IMR-90 (cell line): ENCODE results near the gene OGA. TPM values are rescaled to one million over a fixed set of nuclear protein-coding genes. Genes with fewer than 3 reads are reported as not detected.

Source experiments
- ATAC-seq: fragments of 200-7000 bp; cut with Tn5 transposase; 2 replicates; pipeline ENCODE4 v1.9.1; 2020; ENCODE audit warnings: low read depth, mild to moderate bottlenecking, moderate library complexity
- BruUV-seq: library from RNA; stranded (reverse); fragments of 400-500 nt; replicated peaks from 2 replicates; lab custom pipeline; 2021; lab: Mats Ljungman, UMichigan
- CTCF ChIA-PET: fragments of 300-600 bp; formaldehyde crosslinking; extraction: SDS; loops from one replicate; lab custom pipeline; 2021; ENCODE audit warnings: antibody characterized with exemption; lab: Yijun Ruan, JAX
- POLR2A ChIA-PET: fragments of 300-600 bp; sonication (Branson Sonifier 250); formaldehyde crosslinking; loops from one replicate; lab custom pipeline; 2022; ENCODE audit warnings: antibody characterized with exemption; ENCODE audit not compliant: unreplicated experiment; lab: Charles Lee
- DNase-seq: peaks from one replicate; pipeline ENCODE4 v3.0.0; 2013
- H2AFZ ChIP-seq: replicated peaks from 2 replicates; pipeline ENCODE3; 2013; ENCODE audit warnings: low read length, mild to moderate bottlenecking; ENCODE audit not compliant: poor library complexity
- H2AK5ac ChIP-seq: 2 replicates; pipeline ENCODE4 v1.6.1; 2013; ENCODE audit warnings: low read depth, low read length, inconsistent platforms
- H2AK9ac ChIP-seq: replicated peaks from 2 replicates; pipeline ENCODE3; 2013; ENCODE audit warnings: mild to moderate bottlenecking, low read depth, low read length, moderate library complexity; ENCODE audit not compliant: poor library complexity
- H2BK120ac ChIP-seq: 2 replicates; pipeline ENCODE4 v1.6.1; 2013; ENCODE audit warnings: low read depth, low read length, inconsistent platforms
- H2BK15ac ChIP-seq: 3 replicates; pipeline ENCODE4 v1.6.1; 2013; ENCODE audit warnings: low read depth, low read length, inconsistent platforms
- H2BK20ac ChIP-seq: 2 replicates; pipeline ENCODE4 v1.6.1; 2013; ENCODE audit warnings: low read depth, mild to moderate bottlenecking, inconsistent platforms, low read length, moderate library complexity
- H2BK5ac ChIP-seq: 2 replicates; pipeline ENCODE4 v1.6.1; 2013; ENCODE audit warnings: mild to moderate bottlenecking, low read depth, low read length, inconsistent platforms; ENCODE audit not compliant: poor library complexity, severe bottlenecking
- H3K14ac ChIP-seq: replicated peaks from 2 replicates; pipeline ENCODE4 v1.6.1; 2013; ENCODE audit warnings: low read depth, low read length, inconsistent platforms
- H3K18ac ChIP-seq: 2 replicates; pipeline ENCODE4 v1.6.1; 2013; ENCODE audit warnings: low read depth, low read length, control low read depth
- H3K23ac ChIP-seq: 2 replicates; pipeline ENCODE4 v1.6.1; 2013; ENCODE audit warnings: low read depth, low read length, inconsistent platforms
- H3K27ac ChIP-seq: 2 replicates; pipeline ENCODE4 v1.5.1; 2013; ENCODE audit warnings: mild to moderate bottlenecking, control low read depth, low read length; ENCODE audit not compliant: insufficient read depth
- H3K27me3 ChIP-seq: 2 replicates; pipeline ENCODE4 v1.6.1; 2013; ENCODE audit warnings: low read length; ENCODE audit not compliant: control insufficient read depth, insufficient read depth
- H3K36me3 ChIP-seq: 2 replicates; pipeline ENCODE4 v1.6.1; 2013; ENCODE audit warnings: low read length, mixed read lengths; ENCODE audit not compliant: control insufficient read depth, insufficient read depth
- H3K4ac ChIP-seq: 2 replicates; pipeline ENCODE4 v1.6.1; 2013; ENCODE audit warnings: low read depth, low read length, inconsistent platforms
- H3K4me1 ChIP-seq: 2 replicates; pipeline ENCODE4 v1.6.1; 2013; ENCODE audit warnings: low read length, mixed read lengths; ENCODE audit not compliant: control insufficient read depth, insufficient read depth
- H3K4me2 ChIP-seq: 2 replicates; pipeline ENCODE4 v1.6.1; 2013; ENCODE audit warnings: low read depth, mild to moderate bottlenecking, control low read depth, low read length, moderate library complexity
- H3K4me3 ChIP-seq: 2 replicates; pipeline ENCODE4 v1.5.1; 2013; ENCODE audit warnings: low read depth, mild to moderate bottlenecking, control low read depth, low read length, moderate library complexity; ENCODE audit not compliant: insufficient read depth
- H3K56ac ChIP-seq: 2 replicates; pipeline ENCODE4 v1.6.1; 2013; ENCODE audit warnings: low read length, inconsistent platforms; ENCODE audit not compliant: insufficient read depth; ENCODE audit errors: extremely low read depth
- H3K79me1 ChIP-seq, 2 experiments: 2 replicates each; pipeline ENCODE4 v1.6.1; 2013; ENCODE audit warnings: low read length in 2 of 2, inconsistent platforms in 1 of 2, low read depth in 1 of 2
- H3K9ac ChIP-seq: 2 replicates; pipeline ENCODE4 v1.6.1; 2013; ENCODE audit warnings: low read depth, low read length, control low read depth
- H3K9me1 ChIP-seq: 2 replicates; pipeline ENCODE4 v1.6.1; 2013; ENCODE audit warnings: low read length, inconsistent platforms; ENCODE audit not compliant: insufficient read depth
- H3K9me3 ChIP-seq: 2 replicates; pipeline ENCODE4 v1.6.1; 2013; ENCODE audit warnings: low read length; ENCODE audit not compliant: control insufficient read depth, insufficient read depth
- H4K20me1 ChIP-seq: 2 replicates; pipeline ENCODE4 v1.6.1; 2013; ENCODE audit warnings: low read length, inconsistent platforms; ENCODE audit not compliant: insufficient read depth
- H4K5ac ChIP-seq: 2 replicates; pipeline ENCODE4 v1.6.1; 2013; ENCODE audit warnings: mild to moderate bottlenecking, low read depth, low read length, control low read depth
- H4K8ac ChIP-seq, 2 experiments: 2 replicates each; pipeline ENCODE4 v1.6.1; 2013; ENCODE audit warnings: low read depth in 2 of 2, low read length in 2 of 2, control low read depth in 1 of 2, inconsistent platforms in 1 of 2
- H4K91ac ChIP-seq: 2 replicates; pipeline ENCODE4 v1.6.1; 2013; ENCODE audit warnings: low read depth, low read length, inconsistent platforms; ENCODE audit not compliant: insufficient read depth
- MAZ ChIP-seq: IDR thresholded peaks from 2 replicates; pipeline ENCODE4 v1.6.1; 2012; ENCODE audit warnings: low read depth, mild to moderate bottlenecking, low read length, improper control_type of control experiment, moderate library complexity, borderline replicate concordance
- WGBS, 2 experiments: methylation state at CpG; one replicate each; pipeline versions ENCODE4 v1.1.5 to v1.1.7; 2013; ENCODE audit warnings: missing lambda C conversion rate in 2 of 2; ENCODE audit not compliant: insufficient read length in 1 of 2; ENCODE audit errors: extremely low coverage in 2 of 2; 5-methylcytosine and 5-hydroxymethylcytosine counted together
- dilution Hi-C: fragments of 300-500 bp; cut with HindIII; formaldehyde crosslinking; loops from one replicate; pipeline ENCODE4 v1.14.3; 2018; ENCODE audit warnings: low sequenced_read_pairs; ENCODE audit not compliant: unreplicated experiment
- in situ Hi-C: fragments of 300-500 bp; cut with MboI; formaldehyde crosslinking; loops from 3 replicates; pipeline ENCODE4 v1.14.3; 2019; ENCODE audit warnings: low sequenced_read_pairs, inconsistent platforms, mixed read lengths
- intact Hi-C: fragments of 100-400 bp; cut with micrococcal nuclease; formaldehyde crosslinking; loops from 2 replicates; pipeline ENCODE4 v1.10.0; 2022
- polyA plus RNA-seq, 3 experiments: library from polyadenylated mRNA; depleted of rRNA; stranded (reverse); fragments of >200 nt; gene quantifications; 2 replicates each; pipeline ENCODE4 v1.2.3, GENCODE V29; 2012; ENCODE audit warnings: low replicate concordance in 1 of 3
- total RNA-seq: library from RNA; depleted of rRNA; stranded (reverse); fragments of >200 nt; gene quantifications from 2 replicates; pipeline ENCODE4 v1.2.3, GENCODE V29; 2012

The OGA gene
- total and polyA plus RNA-seq, 2 of the 4 experiments (the other 2 are of a cell fraction), result 42.5 to 62.9 TPM

DNA sequence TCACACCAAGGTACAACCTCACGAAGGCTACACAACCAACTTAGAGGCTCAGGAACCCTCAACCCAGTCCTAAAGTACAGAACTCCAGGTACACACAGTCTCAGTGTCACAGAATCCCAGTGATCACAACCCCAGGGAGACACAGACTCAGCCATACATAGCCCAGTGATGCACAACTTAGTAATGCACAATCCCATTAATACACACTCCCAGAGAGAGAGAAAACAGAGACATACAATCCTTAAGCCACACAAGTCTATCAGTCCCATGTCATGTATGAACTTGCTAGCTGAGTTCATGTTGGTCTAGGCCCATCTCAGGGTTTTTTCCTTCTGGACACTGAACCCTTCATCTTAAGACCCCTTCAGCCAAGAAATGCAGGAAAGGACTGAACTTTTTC is 20.8 kb upstream of the OGA start:
- intact Hi-C loops, result no loop called here

More for the DNA sequence above, 20.8 kb upstream of the OGA start:
- CTCF ChIA-PET, result interaction anchor here (4.4 kb wide), 1 partner anchor 171 kb away, joined by 60 read pairs; no protein-coding TSS in a partner anchor
- dilution Hi-C loops (no loop called here), in situ Hi-C loops (no loop called here)
- Histone ChIP-seq H2AK9ac (no peak overlapping the region), H2BK15ac (no peak overlapping the region), H3K14ac (no peak overlapping the region), H2AK5ac (no peak overlapping the region), H3K4me2 (no peak overlapping the region), H4K91ac (no peak overlapping the region), H3K9me3 (no peaks in the 10 kb centered on the region), H3K18ac (no peak overlapping the region), H2AFZ (no peak overlapping the region), H3K56ac (no peak overlapping the region), H3K27ac (no peak overlapping the region), H3K9ac (no peak overlapping the region), H3K36me3 (no peaks in the 10 kb centered on the region), H3K9me1 (peaks cover 9% of the 10 kb centered on the region), H3K79me1 (peaks cover 0 to 9% of the 10 kb centered on the region in 2 experiments; a peak in 1 of 4 replicates), H4K5ac (no peak overlapping the region), H2BK5ac (no peak overlapping the region), H3K4me3 (no peak overlapping the region), H3K4me1 (peaks cover 5% of the 10 kb centered on the region; the same call in 1 of the 2 replicates), H2BK120ac (no peak overlapping the region), H3K23ac (no peak overlapping the region), H4K20me1 (peaks cover 31% of the 10 kb centered on the region), H3K4ac (no peak overlapping the region), H2BK20ac (no peak overlapping the region), H3K27me3 (no peaks in the 10 kb centered on the region), H4K8ac (no peak overlapping the region)
- TF ChIP-seq MAZ, result no peak
- ATAC-seq (no peak), DNase-seq (no peak)
- no TSS peak for BruUV-seq
- POLR2A ChIA-PET, result no interaction called here
- no CpG with 5 or more reads among the region's 1 CpG for WGBS, 2 experiments
